Natural killer cell treated with Interleukin-12 subunit alpha and Interleukin-12 subunit beta and Interleukin-15 and Interleukin-18, amount 100 ng/mL, for 72 hours (primary cell): ENCODE results near the gene KDM5A. TPM values are rescaled to one million over a fixed set of nuclear protein-coding genes. Genes with fewer than 3 reads are reported as not detected.

Experiments
- ATAC-seq, 2 donors: fragments of 150-1000 bp; cut with Tn5 transposase in 1 of 2; sonication (Bioruptor Pico), chemical (Tn5 transposase) in 1 of 2; 2 replicates each; pipeline ENCODE4 v1.10.0; 2021
- DNase-seq: peaks from one replicate; pipeline ENCODE4 v3.0.0; 2022; ENCODE audit warnings: low spot score
- H3K27ac Mint-ChIP-seq, 2 donors: 1 replicate in 1 of 2; 2 replicates in 1 of 2; pipeline ENCODE4 v1.8.0; 2022; ENCODE audit warnings: mixed read lengths in 2 of 2, mild to moderate bottlenecking in 1 of 2, moderate library complexity in 1 of 2
- H3K27me3 Mint-ChIP-seq, 2 donors: 1 replicate in 1 of 2; 2 replicates in 1 of 2; pipeline ENCODE4 v1.8.0; 2022; ENCODE audit warnings: mixed read lengths in 2 of 2
- H3K36me3 Mint-ChIP-seq: one replicate; pipeline ENCODE4 v1.8.0; 2022; ENCODE audit warnings: mixed read lengths
- H3K4me1 Mint-ChIP-seq, 2 donors: 1 replicate in 1 of 2; 2 replicates in 1 of 2; pipeline ENCODE4 v1.8.0; 2022; ENCODE audit warnings: low read depth in 2 of 2, mixed read lengths in 2 of 2, mild to moderate bottlenecking in 1 of 2
- H3K4me3 Mint-ChIP-seq: one replicate; pipeline ENCODE4 v1.8.0; 2022; ENCODE audit warnings: mixed read lengths
- H3K9me3 Mint-ChIP-seq: 2 replicates; pipeline ENCODE4 v1.8.0; 2022; ENCODE audit warnings: mixed read lengths
- total RNA-seq, 2 donors: library from RNA; stranded (reverse); gene quantifications; one replicate each; pipeline ENCODE4 v1.2.3, GENCODE V29; 2022

The KDM5A gene
- total RNA-seq, 2 donors from 2014 or later: 109 to 124 TPM

DNA sequence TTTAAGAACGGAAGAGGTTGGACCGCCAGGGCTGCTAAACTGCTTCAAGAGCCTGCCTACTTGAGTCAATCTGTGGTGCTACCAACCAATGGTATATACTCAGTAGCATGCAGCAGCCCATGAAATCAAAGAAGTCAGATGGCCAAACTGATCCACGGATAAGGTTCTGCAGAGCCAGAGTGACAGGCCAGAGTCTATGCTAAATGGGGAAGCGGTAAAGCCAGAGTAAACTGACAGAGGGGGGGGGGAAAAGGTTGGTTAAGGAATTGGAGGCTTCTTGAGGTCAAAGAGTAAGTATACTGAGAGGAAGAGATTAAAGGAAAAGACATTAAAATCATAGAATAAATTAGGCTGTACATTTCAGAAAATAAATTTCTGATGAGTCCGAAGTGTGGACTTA is 111.1 kb downstream of the KDM5A start:
- no peaks in the 10 kb centered on the region for H3K27me3 Mint-ChIP-seq
- H3K27ac Mint-ChIP-seq: no peak overlapping the region
- DNase-seq (no peak), ATAC-seq (no peak)
- H3K4me3 Mint-ChIP-seq: no peak overlapping the region
- no peaks in the 10 kb centered on the region for H3K9me3 Mint-ChIP-seq
- H3K36me3 Mint-ChIP-seq: peaks cover 6% of the 10 kb centered on the region
- peaks cover 5 to 16% of the 10 kb centered on the region in 2 donors for H3K4me1 Mint-ChIP-seq

DNA sequence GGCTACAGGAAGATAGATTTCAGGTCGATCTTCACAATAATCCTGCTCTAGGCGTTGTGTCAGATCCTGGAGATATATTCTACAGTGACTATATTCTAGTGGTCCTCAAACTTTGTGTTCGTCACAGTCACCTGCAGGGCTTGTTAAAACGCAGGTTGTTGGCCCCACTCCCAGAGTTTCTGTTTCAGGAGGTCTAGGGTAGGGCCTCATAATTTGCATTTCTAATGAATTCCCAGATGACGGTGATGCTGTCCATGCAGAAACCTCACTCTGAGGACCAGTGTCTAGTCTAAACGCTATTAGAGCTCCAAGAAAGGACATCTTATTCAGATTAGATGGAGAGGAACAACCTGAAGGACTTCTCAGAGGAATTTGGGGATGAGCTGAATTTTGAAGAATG is 113.3 kb downstream of the KDM5A start:
- H3K27me3 Mint-ChIP-seq: no peaks in the 10 kb centered on the region
- DNase-seq (no peak), ATAC-seq (no peak)
- no peaks in the 10 kb centered on the region for H3K9me3 Mint-ChIP-seq
- no peak overlapping the region for H3K4me3 Mint-ChIP-seq
- peaks cover 6% of the 10 kb centered on the region for H3K36me3 Mint-ChIP-seq
- no peak overlapping the region for H3K27ac Mint-ChIP-seq
- H3K4me1 Mint-ChIP-seq: peaks cover 14 to 27% of the 10 kb centered on the region in 2 donors

DNA sequence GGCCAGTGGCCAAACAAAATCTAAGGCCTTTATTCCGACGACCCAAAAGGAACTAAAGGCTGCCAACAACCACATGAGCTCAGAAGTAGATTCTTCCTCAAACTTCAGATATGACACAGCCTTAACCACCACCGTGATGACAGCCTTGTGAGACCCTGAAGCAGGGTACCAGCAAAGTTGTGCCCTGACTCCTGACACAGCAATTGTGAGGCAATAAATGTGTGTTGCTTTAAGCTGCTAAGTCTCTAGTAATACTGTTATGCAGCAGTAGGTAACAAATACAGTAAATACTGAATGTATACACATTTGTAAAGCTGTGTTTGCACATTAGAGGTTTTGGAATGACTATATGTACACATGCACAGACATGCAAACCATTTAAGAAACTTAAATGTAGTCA is 115.7 kb downstream of the KDM5A start:
- no peaks in the 10 kb centered on the region for H3K9me3 Mint-ChIP-seq
- peak overlapping the region; percentile 25 for H3K4me3 Mint-ChIP-seq
- no peak for DNase-seq
- no peaks in the 10 kb centered on the region for H3K27me3 Mint-ChIP-seq
- peak; percentile 62 to 88 for ATAC-seq
- peaks cover 6% of the 10 kb centered on the region for H3K36me3 Mint-ChIP-seq
- peaks cover 14 to 27% of the 10 kb centered on the region in 2 donors for H3K4me1 Mint-ChIP-seq
- peak overlapping the region in 1 of 2 donors; percentile 36 for H3K27ac Mint-ChIP-seq

DNA sequence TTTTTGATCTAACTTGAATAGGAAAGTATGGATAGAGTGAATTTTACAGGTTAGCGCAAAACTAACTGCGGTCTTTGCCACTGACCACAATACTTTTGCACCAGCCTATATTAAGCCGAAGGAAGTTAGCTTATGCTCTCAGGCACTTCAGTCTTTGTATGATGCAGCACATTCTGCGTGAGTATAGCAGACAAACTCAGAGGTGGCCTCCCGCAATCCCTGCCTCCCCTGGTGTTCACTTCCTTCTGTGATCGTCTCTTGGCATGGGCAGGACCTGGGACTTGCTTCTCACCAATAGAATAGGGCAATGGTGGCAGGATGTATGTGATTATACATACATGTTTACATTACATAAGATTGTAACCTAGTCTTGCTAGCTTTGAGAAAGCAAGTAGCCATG is 116.2 kb downstream of the KDM5A start:
- Mint-ChIP-seq H3K36me3 (peaks cover 4% of the 10 kb centered on the region), H3K4me1 (peaks cover 14 to 27% of the 10 kb centered on the region in 2 donors), H3K27ac (peak overlapping the region; percentile 20 to 36), H3K9me3 (no peaks in the 10 kb centered on the region), H3K27me3 (no peaks in the 10 kb centered on the region), H3K4me3 (peak overlapping the region; percentile 25)
- DNase-seq: no peak
- peak in 1 of 2 donors; percentile 52 for ATAC-seq

DNA sequence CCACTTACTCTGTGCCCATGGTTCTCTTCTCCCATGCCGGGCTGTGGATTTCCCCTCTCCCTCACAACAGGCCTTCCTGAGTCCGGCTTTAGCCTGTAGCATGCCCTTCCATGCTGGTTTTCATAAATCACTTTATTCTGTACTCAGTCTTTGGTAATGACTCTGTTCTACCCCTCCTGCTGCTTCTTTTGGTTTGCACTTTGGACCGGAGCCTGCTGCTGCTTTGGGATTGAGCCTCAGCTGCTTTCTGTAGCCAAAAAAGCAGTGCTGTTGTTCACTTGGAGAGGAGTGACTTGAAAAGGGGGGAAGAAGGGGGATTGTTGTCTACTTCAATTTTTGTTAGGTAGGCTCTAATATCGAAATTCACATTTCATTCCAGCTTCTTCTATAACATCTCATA is 118.0 kb downstream of the KDM5A start:
- Mint-ChIP-seq H3K4me1 (peaks cover 14 to 19% of the 10 kb centered on the region in 2 donors), H3K9me3 (no peaks in the 10 kb centered on the region), H3K36me3 (no peaks in the 10 kb centered on the region), H3K4me3 (no peak overlapping the region), H3K27ac (no peak overlapping the region), H3K27me3 (no peaks in the 10 kb centered on the region)
- DNase-seq: no peak
- ATAC-seq: no peak

DNA sequence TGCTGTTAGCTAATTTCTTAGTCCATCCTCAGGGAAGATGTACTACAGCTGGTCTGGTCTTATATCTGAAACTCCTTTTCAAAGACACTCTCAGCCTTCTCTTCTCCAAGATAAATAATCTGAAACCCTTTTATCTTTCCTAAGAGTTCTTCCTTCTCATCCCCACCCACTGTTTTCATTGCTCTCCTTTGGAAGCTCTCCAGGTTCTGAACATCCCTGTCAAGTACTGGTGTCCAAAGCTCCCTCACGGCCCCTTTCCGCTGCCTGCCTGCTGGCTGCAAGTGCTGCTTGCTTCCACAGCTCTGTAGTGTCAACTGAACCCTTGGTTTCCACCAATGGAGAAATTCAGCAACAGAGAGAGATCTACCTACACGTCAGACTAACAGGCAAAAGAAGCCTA is 119.9 kb downstream of the KDM5A start:
- Mint-ChIP-seq H3K4me3 (no peak overlapping the region), H3K36me3 (no peaks in the 10 kb centered on the region), H3K27ac (peak overlapping the region in 1 of 2 donors; percentile 4), H3K9me3 (no peaks in the 10 kb centered on the region), H3K27me3 (no peaks in the 10 kb centered on the region), H3K4me1 (peaks cover 12 to 14% of the 10 kb centered on the region in 2 donors)
- ATAC-seq (no peak), DNase-seq (no peak)

DNA sequence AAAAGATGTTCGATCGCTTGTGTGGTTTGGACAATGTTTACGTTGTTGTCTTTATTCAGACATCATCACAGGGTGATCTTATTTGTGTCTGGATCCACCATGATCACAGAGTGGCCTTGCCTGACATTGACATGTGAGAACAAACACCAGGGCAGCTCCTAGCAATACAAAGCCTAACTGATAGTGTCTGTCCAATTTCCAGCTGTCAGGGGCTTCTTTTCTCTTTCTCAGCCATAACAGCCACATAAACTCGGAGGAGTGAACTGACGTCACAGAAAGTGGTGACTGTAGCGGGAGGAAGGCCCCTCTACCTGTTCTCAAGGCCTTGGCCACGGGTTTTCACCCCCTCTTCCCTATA is 120.7 kb downstream of the KDM5A start:
- ATAC-seq (no peak), DNase-seq (no peak)
- Mint-ChIP-seq H3K9me3 (no peaks in the 10 kb centered on the region), H3K36me3 (no peaks in the 10 kb centered on the region), H3K27me3 (no peaks in the 10 kb centered on the region), H3K4me1 (peaks cover 12 to 13% of the 10 kb centered on the region in 2 donors), H3K27ac (no peak overlapping the region), H3K4me3 (no peak overlapping the region)

DNA sequence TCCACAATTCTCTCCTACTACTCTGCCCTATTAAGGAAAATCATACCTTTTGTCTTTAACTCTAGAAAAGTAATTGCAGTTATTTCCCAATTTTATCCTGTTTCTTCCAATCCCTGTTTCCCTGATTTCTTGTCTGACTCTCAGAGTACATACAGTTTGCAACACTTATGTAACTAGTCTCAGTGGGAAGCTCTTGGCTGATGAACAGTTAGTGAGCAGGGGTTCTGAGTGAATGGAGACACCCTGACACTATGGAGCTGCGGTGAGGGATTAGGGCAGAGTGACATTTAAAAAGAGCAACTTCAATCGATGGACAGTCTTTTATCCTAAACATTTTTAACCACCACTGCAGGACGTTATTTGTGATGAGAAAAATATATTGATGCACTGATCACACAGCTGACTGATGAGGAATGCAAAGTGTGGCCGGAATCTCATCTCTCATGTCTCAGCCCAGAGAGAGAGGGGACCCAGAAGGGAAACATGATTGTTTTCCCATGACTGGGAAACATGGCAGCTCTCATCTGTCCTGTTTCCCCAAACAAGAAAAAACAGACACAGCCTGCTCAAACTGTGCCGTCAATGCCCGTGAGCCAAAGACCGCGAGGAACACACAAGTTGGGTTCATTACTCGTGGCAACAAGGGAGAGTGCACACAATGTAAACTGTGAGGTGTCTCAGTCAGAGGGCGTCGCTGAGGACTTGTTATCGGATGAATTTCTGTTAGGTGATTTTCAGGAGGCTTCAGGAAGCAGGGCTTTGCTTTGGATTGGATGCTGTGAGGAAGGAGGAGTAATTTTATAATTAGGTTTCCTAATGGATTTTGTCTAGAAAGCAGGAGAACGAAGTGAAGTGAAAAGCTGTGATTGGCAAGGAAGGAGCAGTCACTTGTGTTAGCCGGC is 121.3 kb downstream of the KDM5A start:
- Mint-ChIP-seq H3K27me3 (no peaks in the 10 kb centered on the region), H3K4me1 (peaks cover 7 to 9% of the 10 kb centered on the region in 2 donors), H3K36me3 (no peaks in the 10 kb centered on the region), H3K4me3 (no peak overlapping the region), H3K9me3 (no peaks in the 10 kb centered on the region), H3K27ac (no peak overlapping the region)
- no peak for ATAC-seq
- no peak for DNase-seq

DNA sequence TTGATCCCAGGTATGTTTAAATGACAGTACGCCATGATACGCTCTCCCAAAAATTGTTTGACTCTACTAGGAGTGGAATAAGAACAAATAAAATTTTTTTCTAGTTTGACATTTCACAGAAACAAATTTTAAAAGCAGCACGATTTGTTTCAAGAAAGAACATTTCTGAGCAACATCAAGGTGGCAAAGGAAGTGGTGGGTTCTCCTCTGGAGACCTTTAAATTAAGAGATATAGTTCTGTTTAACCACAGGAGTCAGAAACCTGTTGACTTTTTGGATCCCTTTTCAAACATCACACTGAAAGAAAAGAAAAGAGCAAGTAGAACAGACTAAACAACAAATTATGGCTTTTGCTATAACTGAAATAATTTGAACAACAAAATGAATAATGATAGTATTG is 124.0 kb downstream of the KDM5A start:
- DNase-seq (no peak), ATAC-seq (no peak)
- no peaks in the 10 kb centered on the region for H3K9me3 Mint-ChIP-seq
- H3K27ac Mint-ChIP-seq: no peak overlapping the region
- no peak overlapping the region for H3K4me3 Mint-ChIP-seq
- no peaks in the 10 kb centered on the region for H3K4me1 Mint-ChIP-seq
- H3K36me3 Mint-ChIP-seq: no peaks in the 10 kb centered on the region
- H3K27me3 Mint-ChIP-seq: peaks cover 6 to 7% of the 10 kb centered on the region in 2 donors

DNA sequence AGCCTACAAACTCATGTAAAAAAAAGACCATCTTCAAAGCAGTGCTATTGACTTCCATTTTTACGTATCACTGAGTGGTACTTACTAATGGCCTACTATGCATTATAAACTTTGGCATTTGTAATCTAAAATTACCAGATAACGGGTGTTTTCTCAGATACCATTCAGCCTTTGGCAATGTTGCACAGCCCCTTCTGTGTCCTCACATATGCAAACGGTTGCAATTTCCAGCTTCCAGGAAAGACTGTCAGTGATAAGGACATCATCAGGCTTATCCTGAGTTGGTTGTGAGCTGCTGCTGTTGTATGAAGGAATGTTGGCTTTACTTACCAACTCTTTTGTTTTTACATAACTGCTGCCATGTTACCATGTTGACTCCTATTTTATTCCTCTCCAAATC is 124.9 kb downstream of the KDM5A start:
- DNase-seq (no peak), ATAC-seq (no peak)
- no peaks in the 10 kb centered on the region for H3K4me1 Mint-ChIP-seq
- no peak overlapping the region for H3K27ac Mint-ChIP-seq
- H3K4me3 Mint-ChIP-seq: no peak overlapping the region
- peaks cover 8 to 12% of the 10 kb centered on the region in 2 donors for H3K27me3 Mint-ChIP-seq
- H3K9me3 Mint-ChIP-seq: no peaks in the 10 kb centered on the region
- H3K36me3 Mint-ChIP-seq: no peaks in the 10 kb centered on the region

DNA sequence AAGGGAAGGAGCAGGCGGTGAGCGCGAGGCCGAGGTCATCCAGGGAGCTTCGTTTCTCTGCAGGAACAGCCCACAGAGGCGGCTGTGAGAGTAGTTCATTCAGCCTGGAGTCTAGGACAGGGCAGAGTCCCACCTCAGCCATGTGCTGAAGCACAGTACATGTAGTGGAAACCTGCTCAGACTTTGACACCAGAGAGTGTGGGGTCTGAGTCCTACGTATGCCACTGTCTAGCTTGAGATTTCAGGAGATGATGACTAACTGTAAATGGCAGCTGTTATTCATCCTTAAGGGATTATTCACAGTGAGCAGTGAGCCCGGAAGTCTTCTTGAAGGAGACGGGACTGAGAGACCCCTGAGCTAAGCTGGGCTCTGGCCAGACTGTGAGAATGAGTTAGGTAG is 125.5 kb downstream of the KDM5A start:
- H3K27me3 Mint-ChIP-seq: peaks cover 10 to 14% of the 10 kb centered on the region in 2 donors
- H3K4me3 Mint-ChIP-seq: no peak overlapping the region
- no peaks in the 10 kb centered on the region for H3K36me3 Mint-ChIP-seq
- H3K27ac Mint-ChIP-seq: peak overlapping the region in 1 of 2 donors; percentile 26
- DNase-seq: no peak
- no peaks in the 10 kb centered on the region for H3K4me1 Mint-ChIP-seq
- ATAC-seq: no peak
- H3K9me3 Mint-ChIP-seq: no peaks in the 10 kb centered on the region

DNA sequence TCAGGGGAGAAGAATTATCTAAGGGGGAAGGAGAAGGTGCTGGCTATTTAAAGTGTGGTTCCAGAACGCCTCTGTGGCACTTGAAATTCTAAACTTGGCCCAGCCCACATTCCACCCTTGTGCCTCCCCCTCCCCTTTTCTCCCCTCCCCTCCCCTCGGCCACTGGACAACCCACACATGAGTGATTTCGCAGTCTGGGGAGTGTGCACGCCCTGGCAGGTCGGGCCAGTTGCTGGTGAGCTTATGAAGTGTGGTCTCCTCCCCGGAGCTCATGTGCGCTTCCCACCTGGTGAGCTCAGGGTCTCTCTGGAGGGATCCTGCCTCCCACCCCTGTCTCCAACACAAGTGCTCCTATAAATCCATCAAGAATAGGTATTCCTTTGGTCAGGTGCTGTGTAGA is 126.3 kb downstream of the KDM5A start, which contains the start of gene SLC6A13:
Gene SLC6A13 (minus strand): TSS at position 20 of the 400 bp plus-strand sequence. CDS start 2,784 bp downstream, outside the sequence.
- DNase-seq: no peak
- H3K4me3 Mint-ChIP-seq: no peak within 1 kb of the TSS
- H3K9me3 Mint-ChIP-seq: no peaks in the 10 kb centered on the region
- H3K4me1 Mint-ChIP-seq: no peaks in the 10 kb centered on the region
- peak within 1 kb of the TSS in 1 of 2 donors; percentile 26 for H3K27ac Mint-ChIP-seq
- no peak for ATAC-seq
- peaks cover 18 to 22% of the 10 kb centered on the region in 2 donors for H3K27me3 Mint-ChIP-seq
- H3K36me3 Mint-ChIP-seq: no peaks in the 10 kb centered on the region

DNA sequence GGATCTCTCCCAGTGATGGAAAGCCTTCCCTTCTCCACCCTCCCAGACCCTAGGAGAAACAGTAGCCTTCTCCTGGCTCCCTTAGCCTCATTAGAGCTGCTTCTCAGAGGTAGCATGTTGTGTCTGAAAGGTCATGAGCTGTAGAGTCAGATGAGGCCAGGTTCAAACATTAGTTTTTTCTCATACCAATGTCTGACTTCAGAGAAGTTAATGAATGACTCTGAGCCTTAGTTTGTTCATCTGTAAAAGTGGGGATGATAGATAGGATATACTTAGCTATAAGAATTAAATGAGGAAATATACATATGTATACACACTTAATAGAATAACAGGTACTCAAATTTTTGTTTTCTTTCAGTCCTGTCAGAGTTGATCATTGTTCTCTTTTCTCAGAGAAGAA is 127.0 kb downstream of the KDM5A start:
- H3K4me3 Mint-ChIP-seq: no peak overlapping the region
- no peaks in the 10 kb centered on the region for H3K9me3 Mint-ChIP-seq
- ATAC-seq (no peak), DNase-seq (no peak)
- no peaks in the 10 kb centered on the region for H3K36me3 Mint-ChIP-seq
- H3K4me1 Mint-ChIP-seq: no peaks in the 10 kb centered on the region
- no peak overlapping the region for H3K27ac Mint-ChIP-seq
- H3K27me3 Mint-ChIP-seq: peaks cover 23 to 24% of the 10 kb centered on the region in 2 donors

DNA sequence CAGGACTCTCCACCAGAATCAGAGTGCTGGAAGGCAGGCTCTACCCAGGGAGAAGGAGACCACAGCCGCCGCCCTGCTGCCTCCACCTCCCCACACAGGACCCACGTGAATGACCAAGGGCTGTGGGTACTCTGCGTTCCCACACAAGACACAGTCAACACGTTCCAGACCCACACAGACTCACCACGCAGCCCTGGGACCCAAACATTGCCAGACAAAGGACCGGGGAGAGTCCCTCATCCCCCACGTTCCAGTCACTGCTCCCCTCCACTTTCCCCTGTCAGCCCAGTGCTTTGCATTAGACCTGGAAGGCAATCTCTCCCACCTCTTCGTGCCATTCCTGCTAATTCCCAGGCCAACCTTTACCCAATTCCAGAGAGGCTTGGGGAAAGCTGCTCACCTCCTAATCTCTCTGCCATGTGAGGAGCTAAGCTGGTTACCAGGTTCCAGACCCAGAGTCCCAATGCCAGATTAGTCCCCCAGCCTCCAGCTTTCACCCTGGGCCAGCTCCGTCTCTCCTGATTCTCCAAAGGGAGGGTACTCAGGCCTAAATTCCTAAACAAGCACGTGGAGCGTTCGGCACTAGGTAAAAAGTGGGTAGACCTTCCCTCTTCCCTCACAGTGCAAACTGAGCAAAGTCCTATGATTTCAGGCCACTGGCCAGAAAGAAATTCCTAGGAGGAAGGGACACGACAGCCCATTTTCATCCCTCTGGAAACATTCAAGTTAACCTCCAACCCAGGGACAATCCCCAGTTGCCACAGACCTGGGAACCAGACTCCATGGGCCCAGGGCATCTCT is 131.4 kb downstream of the KDM5A start:
- DNase-seq (no peak), ATAC-seq (no peak)
- H3K27me3 Mint-ChIP-seq: peaks cover 44 to 53% of the 10 kb centered on the region in 2 donors
- no peak overlapping the region for H3K4me3 Mint-ChIP-seq
- H3K4me1 Mint-ChIP-seq: no peaks in the 10 kb centered on the region
- H3K27ac Mint-ChIP-seq: peak overlapping the region in 1 of 2 donors; percentile 4
- no peaks in the 10 kb centered on the region for H3K9me3 Mint-ChIP-seq
- H3K36me3 Mint-ChIP-seq: no peaks in the 10 kb centered on the region
